ENCODE results near the gene CENPE.
"Not testable (repeated sequence)": the region's sequence is repeated elsewhere in the genome, so short reads cannot be mapped to it uniquely, and the experiment has no call there.

CENPE gene

DNA sequence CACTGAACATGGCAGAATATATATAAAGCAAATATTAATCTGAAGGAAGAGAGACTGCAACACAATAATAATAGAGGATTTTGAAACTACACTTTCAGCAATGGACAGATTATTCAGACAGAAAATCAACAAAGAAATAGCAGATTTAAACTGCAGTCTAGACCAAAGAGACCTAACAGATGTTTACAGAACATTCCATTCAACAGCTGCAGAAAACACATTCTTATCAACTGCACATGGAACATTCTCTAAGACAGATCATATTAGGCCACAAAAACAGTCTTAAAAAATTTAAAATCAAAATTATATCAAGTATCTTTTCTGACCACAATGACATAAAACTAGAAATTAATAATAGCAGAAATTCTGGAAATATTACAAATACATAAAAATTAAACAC is 27.1 kb downstream of the CENPE start:
- Histone ChIP-seq H3K27ac (ENCODE audit: extremely low read depth, low read depth, low read length) (no peak overlapping the region), H3K4me3 (ENCODE audit: low read depth, low read length) (no peak overlapping the region), H3K36me3 (ENCODE audit: control insufficient read depth in 2 of 2, insufficient read depth in 1 of 2, low read length in 2 of 2) (peaks cover 11 to 62% of the 10 kb centered on the region in 2 experiments; a peak in 2 of 3 replicates), H3K9me3 (ENCODE audit: control insufficient read depth, insufficient read depth, low read depth, low read length) (no peaks in the 10 kb centered on the region), H3K4me1 (ENCODE audit: control insufficient read depth, insufficient read depth, low read length) (no peaks in the 10 kb centered on the region)
- ChIA-PET POLR2A (no interaction called here), CTCF (no interaction called here)
- TF ChIP-seq ZIC2 (tag by site-specific recombination; IDR thresholded peaks at IDR 0.05) (no peak), INSM2 (tag by site-specific recombination; IDR thresholded peaks at IDR 0.05) (no peak), ZNF530 (tag by site-specific recombination; IDR thresholded peaks at IDR 0.05; ENCODE audit: low read depth) (no peak), IKZF3 (tag by site-specific recombination; IDR thresholded peaks at IDR 0.05) (no peak), ZNF660 (tag by site-specific recombination; IDR thresholded peaks at IDR 0.05) (no peak), FEZF1 (tag by site-specific recombination; IDR thresholded peaks at IDR 0.05) (no peak), ZFP3 (tag by site-specific recombination; IDR thresholded peaks at IDR 0.05; ENCODE audit: low read depth) (no peak), PRDM4 (tag by site-specific recombination; IDR thresholded peaks at IDR 0.05) (no peak)
- TF ChIP-seq, protein P1, sequence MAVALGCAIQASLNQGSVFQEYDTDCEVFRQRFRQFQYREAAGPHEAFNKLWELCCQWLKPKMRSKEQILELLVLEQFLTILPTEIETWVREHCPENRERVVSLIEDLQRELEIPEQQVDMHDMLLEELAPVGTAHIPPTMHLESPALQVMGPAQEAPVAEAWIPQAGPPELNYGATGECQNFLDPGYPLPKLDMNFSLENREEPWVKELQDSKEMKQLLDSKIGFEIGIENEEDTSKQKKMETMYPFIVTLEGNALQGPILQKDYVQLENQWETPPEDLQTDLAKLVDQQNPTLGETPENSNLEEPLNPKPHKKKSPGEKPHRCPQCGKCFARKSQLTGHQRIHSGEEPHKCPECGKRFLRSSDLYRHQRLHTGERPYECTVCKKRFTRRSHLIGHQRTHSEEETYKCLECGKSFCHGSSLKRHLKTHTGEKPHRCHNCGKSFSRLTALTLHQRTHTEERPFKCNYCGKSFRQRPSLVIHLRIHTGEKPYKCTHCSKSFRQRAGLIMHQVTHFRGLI (tag by site-specific recombination; IDR thresholded peaks at IDR 0.05): no peak

DNA sequence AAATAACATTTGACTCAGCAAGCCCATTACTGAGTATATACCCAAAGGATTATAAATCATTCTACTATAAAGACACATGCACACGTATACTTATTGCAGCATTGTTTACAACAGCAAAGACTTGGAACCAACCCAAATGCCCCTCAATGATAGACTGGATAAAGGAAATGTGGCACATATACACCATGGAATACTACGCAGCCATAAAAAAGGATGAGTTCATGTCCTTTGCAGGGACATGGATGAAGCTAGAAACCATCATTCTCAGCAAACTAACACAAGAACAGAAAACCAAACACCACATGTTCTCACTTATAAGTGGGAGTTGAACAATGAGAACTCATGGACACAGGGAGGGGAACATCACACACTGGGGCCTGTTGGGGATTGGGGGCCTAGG is 28.4 kb downstream of the CENPE start:
- POLR2A ChIA-PET; H3K9me3 ChIP-seq (ENCODE audit: control insufficient read depth, insufficient read depth, low read depth, low read length); H3K27ac ChIP-seq (ENCODE audit: extremely low read depth, low read depth, low read length); H3K4me1 ChIP-seq (ENCODE audit: control insufficient read depth, insufficient read depth, low read length); H3K4me3 ChIP-seq (ENCODE audit: low read depth, low read length): not testable (repeated sequence)
- H3K36me3 ChIP-seq (ENCODE audit: control insufficient read depth in 2 of 2, insufficient read depth in 1 of 2, low read length in 2 of 2): peaks cover 0 to 59% of the 10 kb centered on the region in 2 experiments; a peak in 2 of 3 replicates
- CTCF ChIA-PET: interaction anchor here (0.7 kb wide), 1 partner anchor 594 kb away, joined by 3 read pairs; no protein-coding TSS in a partner anchor
- TF ChIP-seq ZNF146 (tag by site-specific recombination; IDR thresholded peaks at IDR 0.05): peak; percentile 87

DNA sequence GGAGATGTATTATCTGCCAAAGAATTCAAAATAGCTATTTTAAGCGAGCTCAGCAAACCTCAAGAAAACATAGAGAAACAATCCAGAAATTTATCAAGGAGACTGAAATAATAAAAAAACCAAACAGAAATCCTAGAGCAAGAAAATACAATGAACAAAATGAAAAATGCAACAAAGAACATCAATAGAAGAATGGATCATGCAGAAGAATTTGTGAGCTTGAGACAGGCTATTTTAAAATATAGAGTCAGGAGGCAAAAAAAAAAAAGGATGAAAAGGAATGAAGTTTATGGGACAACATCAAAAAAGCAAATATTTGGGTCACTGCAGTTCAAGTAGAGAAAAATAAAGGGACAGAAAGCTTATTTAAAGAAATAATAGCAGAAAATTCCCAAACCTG is 29.1 kb downstream of the CENPE start:
- Histone ChIP-seq H3K9me3 (ENCODE audit: control insufficient read depth, insufficient read depth, low read depth, low read length) (no peaks in the 10 kb centered on the region), H3K36me3 (ENCODE audit: control insufficient read depth in 2 of 2, insufficient read depth in 1 of 2, low read length in 2 of 2) (peaks cover 0 to 56% of the 10 kb centered on the region in 2 experiments; a peak in 2 of 3 replicates), H3K27ac (ENCODE audit: extremely low read depth, low read depth, low read length) (no peak overlapping the region), H3K4me1 (ENCODE audit: control insufficient read depth, insufficient read depth, low read length) (no peaks in the 10 kb centered on the region), H3K4me3 (ENCODE audit: low read depth, low read length) (no peak overlapping the region)
- ChIA-PET POLR2A (no interaction called here), CTCF (interaction anchor here (0.7 kb wide), 2 partner anchors 15 to 594 kb away, joined by 3 to 5 read pairs; no protein-coding TSS in a partner anchor)
- TF ChIP-seq ZNF830 (tag by site-specific recombination; IDR thresholded peaks at IDR 0.05; ENCODE audit: low read depth): no peak
- no peak for TF ChIP-seq ZNF10 (tag by site-specific recombination; IDR thresholded peaks at IDR 0.05)
- TF ChIP-seq ZNF555 (tag by site-specific recombination; conservative IDR thresholded peaks at IDR 0.05): no peak
- no peak for TF ChIP-seq ZNF37A (tag by site-specific recombination; IDR thresholded peaks at IDR 0.05)
- no peak for TF ChIP-seq KLF17 (tag by site-specific recombination; IDR thresholded peaks at IDR 0.05)
- no peak for TF ChIP-seq ZNF426 (tag by site-specific recombination; IDR thresholded peaks at IDR 0.05)
- no peak for TF ChIP-seq ZSCAN5A (tag by site-specific recombination; IDR thresholded peaks at IDR 0.05)
- no peak for TF ChIP-seq ZNF621 (tag by site-specific recombination; IDR thresholded peaks at IDR 0.05)

Measured in HEK293 (cell line).